ENCODE data around the gene KPNB1. TPM values are rescaled to one million over a fixed set of nuclear protein-coding genes. Genes with fewer than 3 reads are reported as not detected.
"Not testable (repeated sequence)": the region's sequence is repeated elsewhere in the genome, so short reads cannot be mapped to it uniquely, and the experiment has no call there.

Gene KPNB1
- polyA plus RNA-seq, 12 donors: 81.8 to 666 (median 173) TPM

DNA sequence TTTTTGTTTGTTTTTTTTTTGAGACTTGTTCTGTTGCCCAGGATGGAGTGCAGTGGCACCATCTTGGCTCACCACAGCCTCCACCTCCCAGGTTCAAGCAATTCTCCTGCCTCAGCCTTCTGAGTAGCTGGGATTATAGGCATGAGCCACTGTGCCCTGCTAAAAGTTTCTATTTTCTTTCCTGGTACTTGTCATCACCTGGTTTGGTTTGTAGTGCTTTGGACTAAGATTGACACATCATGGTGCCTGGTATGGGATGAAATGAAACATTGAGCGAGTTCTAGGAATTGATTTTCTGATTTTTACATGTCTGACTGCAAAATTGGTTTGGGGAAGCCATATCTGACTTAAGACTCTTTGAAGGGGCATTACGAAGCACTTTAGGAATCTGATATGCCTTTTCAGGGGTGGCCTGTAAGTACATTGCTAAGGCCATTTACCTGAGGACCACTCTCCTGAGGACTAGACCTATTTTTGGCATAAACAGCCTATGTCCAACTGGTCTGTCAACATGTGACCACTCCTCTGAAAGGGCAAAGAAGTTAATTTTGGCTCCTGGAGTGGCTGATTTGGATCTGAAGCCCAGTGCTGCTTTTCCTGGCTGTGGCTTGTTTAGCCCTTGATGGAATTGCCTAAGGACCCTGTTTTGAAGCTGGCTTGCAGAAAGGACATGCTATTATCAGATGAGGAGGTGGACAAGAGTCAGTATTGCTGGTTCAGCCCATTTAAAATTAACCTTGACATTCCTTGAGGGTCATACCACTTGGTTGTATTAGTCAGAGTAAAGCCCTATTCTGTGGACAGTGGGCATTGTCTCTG lies 25.9 kb downstream of the KPNB1 start:
- no peak for DNase-seq

DNA sequence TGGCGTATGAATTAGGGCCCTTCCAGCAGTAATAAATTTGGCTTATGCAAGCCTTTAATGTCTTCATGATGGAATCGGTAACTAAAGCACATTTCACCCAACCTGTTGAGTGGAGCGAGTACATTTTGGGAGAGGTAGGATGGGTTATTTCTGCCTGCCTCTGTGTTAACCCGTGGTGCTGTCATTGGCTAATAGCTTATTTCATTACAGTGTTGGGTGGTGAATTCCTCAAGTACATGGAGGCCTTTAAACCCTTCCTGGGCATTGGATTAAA lies 26.4 kb downstream of the KPNB1 start:
- DNase-seq: no peak

DNA sequence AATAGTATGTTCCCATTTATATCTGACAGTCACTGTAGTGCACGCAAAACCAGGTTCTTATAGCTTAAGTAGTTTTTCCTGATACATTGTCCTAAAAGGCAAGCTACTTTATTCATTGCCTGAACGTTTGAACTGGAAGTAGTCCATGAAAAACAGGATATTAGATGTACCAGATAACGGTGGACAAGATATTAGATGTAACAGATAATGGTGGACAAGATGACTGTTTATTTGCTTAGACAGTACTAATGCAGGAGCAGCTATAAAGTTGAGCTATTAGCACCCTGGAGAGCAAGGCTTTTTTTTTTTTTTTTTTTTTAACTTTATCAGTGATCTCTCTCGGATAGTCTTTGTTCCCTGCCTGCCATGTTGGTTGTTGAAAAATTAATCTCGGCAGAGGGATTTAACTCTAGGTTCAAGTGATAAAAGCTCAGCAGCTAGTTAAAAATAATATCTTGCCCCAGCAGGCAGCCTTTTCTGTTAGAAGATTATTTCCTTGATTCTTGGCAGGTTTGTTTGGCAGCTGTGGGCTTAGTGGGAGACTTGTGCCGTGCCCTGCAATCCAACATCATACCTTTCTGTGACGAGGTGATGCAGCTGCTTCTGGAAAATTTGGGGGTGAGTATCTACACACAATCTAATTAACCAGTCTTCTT lies 26.9 kb downstream of the KPNB1 start:
- DNase-seq: no peak

DNA sequence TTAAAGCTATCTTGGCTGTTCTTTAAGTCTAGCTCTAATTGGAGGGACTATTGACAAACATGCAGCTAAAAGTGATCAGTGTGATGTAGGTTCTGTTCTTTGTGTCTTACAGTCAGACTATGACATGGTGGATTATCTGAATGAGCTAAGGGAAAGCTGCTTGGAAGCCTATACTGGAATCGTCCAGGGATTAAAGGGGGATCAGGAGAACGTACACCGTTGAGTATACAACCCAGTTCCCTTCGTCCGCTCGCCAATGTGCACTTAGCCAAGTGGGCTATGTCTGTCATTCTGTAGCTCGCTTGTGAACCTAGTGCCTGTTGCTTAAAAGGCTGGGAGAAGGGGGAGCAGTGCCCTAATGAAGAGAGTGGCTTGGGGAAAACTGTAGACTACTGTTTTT lies 28.5 kb downstream of the KPNB1 start:
- DNase-seq: no peak

DNA sequence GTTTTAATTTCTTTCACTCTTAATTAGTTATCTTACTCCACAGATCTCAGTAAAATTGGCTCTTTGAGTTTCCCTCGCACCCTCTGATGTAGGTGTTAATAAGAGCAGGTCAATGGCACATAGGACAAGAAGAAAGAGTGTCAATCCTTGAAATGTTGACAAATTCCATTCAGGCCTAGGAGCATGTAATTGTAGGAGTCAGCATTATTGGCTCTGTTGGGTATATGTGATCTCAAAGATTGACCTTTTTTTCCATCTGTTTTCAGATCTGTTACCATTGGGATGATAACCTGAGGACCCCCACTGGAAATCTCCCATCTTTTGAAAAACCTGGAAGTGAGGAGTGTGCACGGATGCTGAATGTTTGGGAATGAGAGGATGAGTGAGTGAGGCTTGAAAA lies 32.4 kb downstream of the KPNB1 start:
- DNase-seq: no peak

DNA sequence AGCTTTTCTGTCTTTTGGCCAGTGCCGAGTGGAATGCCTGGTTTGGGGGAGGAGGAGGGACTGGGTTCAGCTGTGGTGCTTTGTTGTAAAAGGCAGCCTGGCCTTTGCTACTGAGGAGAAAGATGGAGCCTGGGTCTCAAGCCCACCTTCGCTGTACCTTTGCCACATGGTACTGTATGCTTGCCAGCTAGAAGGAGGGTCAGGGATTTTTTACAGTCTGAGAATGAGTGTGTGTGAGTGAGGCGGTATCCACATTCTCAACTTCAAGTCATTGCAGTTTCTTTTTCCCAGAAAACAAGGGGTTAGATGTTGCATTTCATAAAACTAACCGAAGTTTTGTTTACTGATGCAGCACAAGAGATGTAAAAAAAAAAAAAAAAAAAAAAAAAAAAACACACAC lies 33.0 kb downstream of the KPNB1 start:
- DNase-seq: not testable (repeated sequence)

DNA sequence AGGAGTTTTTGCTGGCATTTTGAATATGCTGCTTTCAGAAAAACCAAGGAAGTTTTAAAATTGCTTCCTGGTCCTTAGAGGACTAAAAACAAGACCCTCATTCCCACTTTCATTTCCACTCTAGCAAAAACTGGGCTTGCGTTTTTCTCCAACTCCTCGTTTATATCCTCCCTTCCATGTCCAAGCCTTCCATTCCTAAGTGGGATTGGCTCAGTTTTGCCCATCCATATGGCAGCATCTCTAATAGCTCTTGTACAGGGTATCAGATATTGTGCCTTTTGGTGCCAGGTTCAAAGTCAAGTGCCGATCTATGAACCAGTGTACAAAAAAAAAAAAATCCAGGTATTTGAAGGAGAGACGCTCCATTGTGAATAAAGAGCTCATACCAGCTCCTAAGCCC lies 34.3 kb downstream of the KPNB1 start:
- no peak for DNase-seq

DNA sequence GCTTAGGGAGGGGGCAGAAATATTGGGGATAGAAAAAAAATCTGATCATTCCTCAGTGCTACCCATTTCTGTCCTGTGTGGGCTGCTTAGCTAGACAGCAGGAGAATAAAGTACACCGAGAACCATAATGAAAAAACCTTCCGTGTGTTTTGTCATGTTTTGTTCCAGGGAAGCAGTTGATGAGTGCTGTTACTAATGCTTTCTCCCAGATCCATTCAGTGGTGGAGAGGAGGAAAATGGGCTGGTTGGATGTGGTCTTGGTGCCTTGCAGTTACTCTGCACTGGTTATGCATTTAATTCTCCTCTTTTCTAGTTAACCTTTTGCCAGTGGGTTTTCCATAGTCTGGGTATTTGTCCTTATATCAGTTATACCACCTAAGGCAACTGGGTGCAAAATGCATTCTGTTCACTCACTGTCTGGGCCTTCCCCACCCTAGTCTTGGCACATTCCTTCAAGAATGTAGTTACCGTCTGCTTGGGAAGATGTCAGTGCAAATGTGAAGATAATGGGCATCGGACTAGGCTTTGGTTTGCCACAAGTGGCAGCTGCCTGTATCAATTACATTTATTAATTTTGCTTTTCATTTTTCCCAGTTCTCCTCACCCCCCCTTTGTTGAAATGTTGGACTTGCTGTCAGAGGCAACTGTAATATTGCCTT lies 34.9 kb downstream of the KPNB1 start:
- DNase-seq: no peak

DNA sequence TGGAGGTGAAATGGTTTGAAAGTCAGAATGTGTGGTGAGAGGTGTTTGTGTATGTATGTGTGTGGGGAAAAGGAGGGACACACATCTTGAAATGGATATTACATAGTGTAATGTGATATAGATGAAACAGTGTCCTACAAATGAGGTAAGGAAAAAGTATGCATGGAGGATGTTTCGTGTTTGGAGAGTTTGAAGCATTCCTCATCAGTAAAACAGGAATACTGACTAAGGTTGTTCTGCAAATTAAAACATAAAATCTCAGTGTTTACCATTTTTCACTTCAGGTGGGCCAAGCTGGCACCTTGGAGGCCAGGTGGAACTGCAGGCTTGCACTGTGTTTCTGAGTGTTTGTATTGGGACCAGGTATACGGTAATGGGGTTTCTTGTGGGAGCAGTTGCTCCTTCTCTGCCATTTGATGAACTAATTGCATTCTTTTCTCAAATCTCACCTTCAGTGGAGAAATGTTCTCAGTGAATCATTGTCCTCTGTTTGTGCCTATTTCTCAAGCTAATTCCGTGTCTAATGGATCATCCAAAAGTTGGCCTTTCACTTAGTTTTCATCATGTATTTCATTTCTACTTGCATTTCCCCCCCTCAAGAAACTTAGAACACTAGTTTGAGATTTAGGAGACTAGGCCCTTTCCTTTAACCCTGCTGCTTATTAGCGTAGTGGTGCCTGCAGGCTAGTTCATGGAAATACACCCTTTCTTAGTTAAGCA lies 36.0 kb downstream of the KPNB1 start:
- DNase-seq: no peak

DNA sequence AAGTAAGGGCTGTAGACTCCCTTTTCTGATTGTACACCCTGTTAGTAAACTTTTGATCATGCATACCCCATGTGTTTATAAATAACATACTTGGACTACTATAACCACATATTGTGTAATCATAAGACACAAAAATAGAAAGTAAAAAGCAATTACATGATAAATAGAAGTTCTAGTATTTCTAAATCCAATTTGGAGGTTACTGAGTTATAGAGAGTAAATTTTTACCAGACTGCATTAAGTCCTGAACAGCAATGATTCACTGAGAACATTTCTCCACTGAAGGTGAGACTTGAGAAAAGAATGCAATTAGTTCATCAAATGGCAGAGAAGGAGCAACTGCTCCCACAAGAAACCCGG lies 36.5 kb downstream of the KPNB1 start:
- DNase-seq: no peak

DNA sequence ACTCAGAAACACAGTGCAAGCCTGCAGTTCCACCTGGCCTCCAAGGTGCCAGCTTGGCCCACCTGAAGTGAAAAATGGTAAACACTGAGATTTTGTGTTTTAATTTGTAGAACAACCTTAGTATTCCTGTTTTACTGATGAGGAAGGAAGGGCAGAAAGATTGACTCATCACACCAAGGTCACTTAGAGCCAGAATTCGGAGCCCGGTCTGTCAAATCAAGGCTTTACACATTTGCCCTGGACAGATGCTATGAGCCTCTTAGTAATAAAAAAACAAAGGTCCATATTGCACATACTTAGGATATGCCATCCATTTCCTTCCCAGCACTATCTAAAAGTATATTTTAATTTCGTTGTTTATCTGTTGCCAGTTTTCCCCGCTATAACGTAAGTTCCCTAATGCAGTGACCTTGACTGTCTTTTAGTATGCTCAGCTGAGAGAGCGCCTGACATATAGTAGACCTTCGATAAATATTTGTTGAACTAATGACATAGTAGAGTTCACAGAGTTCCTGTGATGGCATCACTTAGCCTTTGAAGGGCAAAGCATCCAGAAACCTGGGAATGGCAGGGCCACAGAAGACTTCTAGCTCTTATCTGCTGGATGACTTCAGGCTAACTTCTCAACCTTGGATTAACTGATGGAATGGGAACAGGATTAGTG lies 37.1 kb downstream of the KPNB1 start:
- no peak for DNase-seq

DNA sequence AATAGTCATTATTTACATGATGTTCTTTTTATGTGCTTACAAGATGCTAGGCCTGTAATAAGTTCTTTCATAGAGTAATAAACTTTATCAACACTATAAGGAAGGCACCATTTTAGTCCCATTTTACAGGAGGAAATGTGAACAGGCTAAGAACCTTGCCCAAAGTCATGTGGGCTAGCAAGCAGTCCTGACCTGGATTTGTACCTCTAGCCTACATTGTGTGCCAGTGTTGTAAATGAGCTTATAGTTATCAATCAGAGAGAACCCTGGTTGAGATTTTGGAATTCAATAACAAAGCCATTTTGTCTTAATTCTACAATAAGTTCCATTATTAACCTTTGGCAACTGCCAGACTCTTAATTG lies 37.6 kb downstream of the KPNB1 start:
- DNase-seq: no peak

DNA sequence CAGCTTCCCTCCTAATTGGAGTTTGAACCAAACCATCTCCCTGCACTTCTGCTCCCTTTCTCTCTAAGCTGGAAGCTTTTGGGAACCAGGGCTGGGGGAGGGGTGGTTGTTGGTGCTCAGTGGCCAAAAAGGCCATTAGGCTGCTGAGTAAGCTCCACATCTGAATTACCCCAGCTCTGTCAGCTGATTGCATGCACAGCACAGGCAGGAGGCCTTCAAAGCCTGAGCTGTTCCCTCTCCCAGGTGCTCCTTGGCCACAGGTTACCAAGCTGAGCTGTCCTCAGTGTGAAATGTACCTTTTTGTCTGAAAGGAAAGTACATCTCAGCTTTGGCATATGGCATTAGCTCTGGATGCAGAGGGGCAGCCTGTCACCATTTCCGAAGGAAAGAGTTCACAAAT lies 38.0 kb downstream of the KPNB1 start:
- DNase-seq: no peak

DNA sequence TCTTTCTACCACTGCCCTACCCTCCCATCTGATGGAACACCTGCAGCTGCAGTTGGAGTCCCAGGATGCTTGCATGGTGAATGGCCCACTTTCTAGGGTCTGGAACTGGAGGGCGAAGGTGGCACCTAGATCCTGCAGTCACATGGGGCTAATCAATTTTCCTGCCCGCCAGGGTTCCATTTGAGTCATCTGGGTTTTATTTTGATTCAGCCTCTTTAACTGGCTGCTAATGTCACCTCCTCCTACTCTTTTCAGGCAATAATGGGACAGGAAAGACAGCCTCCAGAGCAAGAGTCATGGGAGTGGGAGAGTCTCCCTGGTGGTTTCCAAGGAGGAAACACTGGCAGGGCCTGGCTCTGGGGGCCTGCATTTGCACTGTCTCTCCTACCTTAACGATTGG lies 40.4 kb downstream of the KPNB1 start:
- no peak for DNase-seq

DNA sequence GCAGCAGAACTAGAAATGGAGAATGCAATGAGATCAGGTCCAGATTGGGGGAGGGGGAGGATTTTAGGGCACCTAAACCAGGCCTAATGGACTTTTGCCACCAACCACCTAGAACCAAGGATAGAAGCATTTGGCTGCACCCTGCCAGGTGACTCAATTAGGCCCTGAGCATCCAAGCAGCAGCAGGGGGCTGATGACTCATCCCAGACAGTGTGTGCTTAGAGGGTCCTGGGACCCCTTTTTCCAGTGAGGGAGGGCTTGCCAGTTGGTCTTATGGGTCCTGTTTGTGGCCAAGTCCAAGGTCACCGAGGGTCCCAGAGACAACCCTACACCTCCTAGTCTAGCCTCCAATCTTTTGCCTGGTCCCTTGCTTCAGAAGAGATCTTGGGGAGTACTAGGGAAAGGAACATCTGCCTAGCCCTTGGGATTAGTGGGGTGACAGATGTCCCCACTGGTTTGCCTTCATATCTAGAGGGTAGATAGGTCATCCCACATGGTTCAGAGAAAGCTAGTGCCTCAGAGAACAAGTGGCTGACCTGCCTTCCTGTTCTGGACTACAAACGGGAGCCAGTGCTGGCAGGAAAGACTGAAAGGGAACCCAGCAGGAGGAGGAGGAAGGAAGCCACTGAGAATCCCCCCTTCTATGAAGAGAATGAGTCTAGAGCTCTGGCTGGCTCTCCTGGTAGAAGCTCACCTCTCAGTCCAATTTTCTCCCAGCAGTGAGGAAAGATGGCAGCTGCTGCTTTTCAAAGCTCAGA lies 42.6 kb downstream of the KPNB1 start:
- no peak for DNase-seq

DNA sequence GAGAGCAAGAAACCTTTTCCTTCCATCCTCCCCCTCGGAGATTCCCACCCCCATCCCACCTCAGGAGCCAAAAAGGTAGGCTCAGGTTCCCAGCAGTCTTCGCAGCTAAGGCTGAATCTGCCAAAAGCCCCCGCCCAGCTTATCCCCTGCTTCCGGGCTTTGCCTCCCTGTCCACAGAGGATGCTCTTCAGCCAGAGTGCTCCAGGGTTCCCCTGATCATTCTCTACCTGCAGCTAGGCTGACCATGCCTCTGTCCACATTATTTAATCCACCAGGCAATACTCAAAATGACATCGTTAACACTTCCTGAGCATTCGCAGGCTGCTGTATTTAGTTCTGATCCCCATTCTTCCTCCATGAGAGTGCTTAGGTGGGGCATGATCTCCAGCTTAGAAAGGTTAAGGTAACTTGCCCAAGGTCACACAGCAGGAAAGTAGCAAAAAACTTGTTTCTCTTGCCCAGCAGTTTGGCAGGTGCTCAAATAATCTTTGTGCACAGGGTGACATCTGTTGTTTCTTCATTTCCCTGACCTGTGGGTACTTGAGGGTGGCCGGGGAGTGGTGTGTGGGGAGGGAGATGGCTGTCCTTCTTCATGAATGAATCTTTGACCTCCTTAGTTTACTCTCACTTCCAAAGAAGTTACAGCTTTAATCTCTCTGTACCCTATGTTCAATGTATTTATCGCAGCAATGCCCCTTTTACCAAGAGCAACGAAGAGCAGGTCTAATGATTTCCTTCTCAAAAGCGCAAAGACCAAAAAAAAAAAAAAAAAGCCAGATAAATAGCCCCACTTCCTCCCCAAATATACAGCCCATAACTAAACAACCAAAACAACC lies 43.4 kb downstream of the KPNB1 start:
- DNase-seq: no peak

DNA sequence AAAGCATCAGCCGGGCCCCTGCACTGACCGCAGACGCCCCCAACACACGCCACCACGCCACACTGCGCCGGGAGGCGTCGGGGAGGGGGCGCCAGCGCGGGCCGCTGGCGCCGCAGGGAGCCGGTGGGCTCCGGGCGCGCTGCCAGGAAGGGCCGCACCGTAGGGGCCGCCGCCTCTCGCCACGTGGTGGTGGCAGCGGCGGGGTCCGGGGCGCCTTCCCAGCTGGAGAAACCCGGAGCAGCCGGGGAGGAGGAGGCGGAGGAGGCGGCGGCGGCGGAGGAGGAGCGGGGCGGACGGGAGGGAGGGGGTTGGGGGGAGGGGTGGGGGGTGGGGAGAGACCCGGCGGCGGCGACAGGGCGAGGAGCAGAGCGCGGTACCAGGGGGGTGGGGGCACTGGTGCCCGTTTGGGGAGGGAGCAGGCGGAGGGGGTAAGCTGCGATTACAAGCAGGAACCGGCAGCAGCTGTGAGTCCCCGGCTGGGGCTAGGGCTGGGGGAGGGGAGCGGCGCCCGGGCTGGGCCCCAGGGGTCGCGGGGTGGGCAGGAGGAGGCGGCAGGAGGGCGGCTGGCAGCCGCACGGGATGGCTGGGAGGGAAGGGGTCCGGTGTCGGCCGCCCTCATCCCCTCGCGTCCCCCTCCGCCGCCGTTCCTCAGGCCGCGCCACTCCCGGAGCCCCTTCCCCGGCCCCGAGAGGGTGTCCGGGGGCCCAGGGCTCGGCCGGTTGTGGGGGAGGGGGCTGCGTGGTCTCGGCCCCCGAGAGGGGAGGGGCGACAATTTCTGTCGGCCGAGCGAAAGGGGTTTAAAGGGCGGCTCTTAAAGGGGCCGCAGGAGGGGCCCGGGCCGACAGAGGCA lies 44.2 kb downstream of the KPNB1 start, which contains the start of gene TBKBP1:
TSS of gene TBKBP1 (plus strand) at position 431 of the 850 bp plus-strand sequence. CDS start 1,952 bp downstream, outside the sequence.
- DNase-seq: peak; percentile 87

DNA sequence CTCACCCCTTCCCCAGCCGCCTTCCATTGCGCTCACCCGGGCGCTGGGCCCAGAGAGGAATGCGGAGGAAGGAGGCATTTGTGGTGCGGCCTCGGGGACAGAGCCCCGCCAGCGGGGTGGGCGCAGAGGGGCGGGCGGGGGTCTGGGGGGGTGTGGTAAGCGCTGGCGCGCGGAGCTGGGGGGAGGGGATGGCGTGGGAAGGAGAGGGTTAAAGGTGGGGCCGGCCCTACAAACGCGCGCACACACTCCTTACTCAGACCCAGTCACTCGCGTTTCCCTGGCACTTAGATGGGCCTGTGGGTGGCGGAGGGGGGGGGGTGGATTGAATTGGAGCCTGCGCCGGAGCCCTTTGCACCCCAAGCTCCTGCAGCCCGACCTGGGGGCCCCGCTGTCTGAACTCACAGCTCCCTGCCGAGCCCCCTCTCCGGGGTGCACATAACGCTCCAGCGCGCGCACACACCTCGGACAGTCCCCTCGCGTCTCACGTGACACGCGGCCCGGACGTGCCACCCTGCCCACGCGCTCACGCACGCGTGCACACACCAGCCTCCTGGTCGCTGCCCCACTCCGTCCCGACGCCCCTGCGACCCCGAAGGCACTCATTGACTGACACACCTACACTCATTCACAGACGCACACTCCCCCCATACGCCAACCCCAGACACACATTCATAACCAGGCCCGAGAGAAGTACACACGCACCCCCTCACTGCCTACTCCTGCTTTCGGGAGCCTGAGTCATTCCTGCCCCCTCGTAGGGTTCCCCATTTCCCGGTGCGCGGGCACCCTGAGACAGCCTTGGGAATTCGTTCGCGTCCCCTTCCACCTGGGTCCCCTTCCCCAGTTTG lies 45.1 kb downstream of the KPNB1 start:
- DNase-seq: peak; percentile 49
